ENCODE data around the gene COL24A1.

The COL24A1 gene

GRCh38 chr1:86140281-86140880 lies 16.2 kb downstream of the COL24A1 start:
- Histone ChIP-seq H3K36me3 (ENCODE audit: insufficient read depth, low read length) (no peaks in the 10 kb centered on the region), H3K9me2 (ENCODE audit: low read depth, low read length) (no peaks in the 10 kb centered on the region), H4K20me1 (ENCODE audit: insufficient read depth, low read length) (no peaks in the 10 kb centered on the region), H3F3A (ENCODE audit: insufficient read depth, low read length) (no peaks in the 10 kb centered on the region), H3K4me3 (ENCODE audit: low read depth, low read length, poor library complexity, severe bottlenecking) (no peak overlapping the region), H3K9ac (ENCODE audit: low read length) (no peak overlapping the region), H3K9me3 (ENCODE audit: low read length) (no peaks in the 10 kb centered on the region), H2AFZ (ENCODE audit: low read length) (no peak overlapping the region), H3K27me3 (ENCODE audit: insufficient read depth, low read length) (no peaks in the 10 kb centered on the region), H3K79me2 (ENCODE audit: insufficient read depth, low read length) (no peaks in the 10 kb centered on the region), H3K27ac (ENCODE audit: low read depth, low read length, poor library complexity, severe bottlenecking) (no peak overlapping the region), H3K4me1 (ENCODE audit: insufficient read depth, low read length, severe bottlenecking) (no peaks in the 10 kb centered on the region), H3K4me2 (ENCODE audit: low read length) (no peak overlapping the region)
- no peak for TF ChIP-seq EZH2 (IDR thresholded peaks at IDR 0.05; ENCODE audit: borderline replicate concordance, low read length)

- Histone ChIP-seq H3K4me3 (ENCODE audit: low read depth, low read length, poor library complexity, severe bottlenecking) (no peak overlapping the region), H2AFZ (ENCODE audit: low read length) (no peak overlapping the region), H3K9ac (ENCODE audit: low read length) (no peak overlapping the region), H3K4me2 (ENCODE audit: low read length) (no peak overlapping the region), H4K20me1 (ENCODE audit: insufficient read depth, low read length) (no peaks in the 10 kb centered on the region), H3F3A (ENCODE audit: insufficient read depth, low read length) (no peaks in the 10 kb centered on the region), H3K9me2 (ENCODE audit: low read depth, low read length) (no peaks in the 10 kb centered on the region), H3K27ac (ENCODE audit: low read depth, low read length, poor library complexity, severe bottlenecking) (no peak overlapping the region), H3K9me3 (ENCODE audit: low read length) (no peaks in the 10 kb centered on the region), H3K27me3 (ENCODE audit: insufficient read depth, low read length) (no peaks in the 10 kb centered on the region), H3K79me2 (ENCODE audit: insufficient read depth, low read length) (no peaks in the 10 kb centered on the region), H3K36me3 (ENCODE audit: insufficient read depth, low read length) (no peaks in the 10 kb centered on the region), H3K4me1 (ENCODE audit: insufficient read depth, low read length, severe bottlenecking) (no peaks in the 10 kb centered on the region)
- no peak for TF ChIP-seq EZH2 (IDR thresholded peaks at IDR 0.05; ENCODE audit: borderline replicate concordance, low read length)
- TF ChIP-seq CTCF (IDR thresholded peaks at IDR 0.05; ENCODE audit: low read length): no peak
Measured at GRCh38 chr1:86138746-86139145, 17.8 kb downstream of the COL24A1 start.

GRCh38 chr1:86137436-86137835 lies 19.1 kb downstream of the COL24A1 start:
- no peak overlapping the region for H2AFZ ChIP-seq (ENCODE audit: low read length)

More at GRCh38 chr1:86137436-86137835, 19.1 kb downstream of the COL24A1 start:
- no peak for TF ChIP-seq CTCF (IDR thresholded peaks at IDR 0.05; ENCODE audit: low read length)
- no peak for TF ChIP-seq EZH2 (IDR thresholded peaks at IDR 0.05; ENCODE audit: borderline replicate concordance, low read length)
- no peak overlapping the region for H3K9ac ChIP-seq (ENCODE audit: low read length)
- H4K20me1 ChIP-seq (ENCODE audit: insufficient read depth, low read length): no peaks in the 10 kb centered on the region
- H3F3A ChIP-seq (ENCODE audit: insufficient read depth, low read length): no peaks in the 10 kb centered on the region
- no peaks in the 10 kb centered on the region for H3K4me1 ChIP-seq (ENCODE audit: insufficient read depth, low read length, severe bottlenecking)
- no peak overlapping the region for H3K4me3 ChIP-seq (ENCODE audit: low read depth, low read length, poor library complexity, severe bottlenecking)
- no peaks in the 10 kb centered on the region for H3K27me3 ChIP-seq (ENCODE audit: insufficient read depth, low read length)
- H3K9me3 ChIP-seq (ENCODE audit: low read length): no peaks in the 10 kb centered on the region
- no peak overlapping the region for H3K4me2 ChIP-seq (ENCODE audit: low read length)
- H3K9me2 ChIP-seq (ENCODE audit: low read depth, low read length): no peaks in the 10 kb centered on the region
- no peaks in the 10 kb centered on the region for H3K36me3 ChIP-seq (ENCODE audit: insufficient read depth, low read length)
- no peak overlapping the region for H3K27ac ChIP-seq (ENCODE audit: low read depth, low read length, poor library complexity, severe bottlenecking)
- no peaks in the 10 kb centered on the region for H3K79me2 ChIP-seq (ENCODE audit: insufficient read depth, low read length)

Measured in OCI-LY1 (cell line).